ENCODE results near the gene SHC2. TPM values are rescaled to one million over a fixed set of nuclear protein-coding genes. Genes with fewer than 3 reads are reported as not detected.

SHC2 gene
- total and polyA plus RNA-seq, 12 donors: 1.2 to 196 (median 41.1) TPM

DNA sequence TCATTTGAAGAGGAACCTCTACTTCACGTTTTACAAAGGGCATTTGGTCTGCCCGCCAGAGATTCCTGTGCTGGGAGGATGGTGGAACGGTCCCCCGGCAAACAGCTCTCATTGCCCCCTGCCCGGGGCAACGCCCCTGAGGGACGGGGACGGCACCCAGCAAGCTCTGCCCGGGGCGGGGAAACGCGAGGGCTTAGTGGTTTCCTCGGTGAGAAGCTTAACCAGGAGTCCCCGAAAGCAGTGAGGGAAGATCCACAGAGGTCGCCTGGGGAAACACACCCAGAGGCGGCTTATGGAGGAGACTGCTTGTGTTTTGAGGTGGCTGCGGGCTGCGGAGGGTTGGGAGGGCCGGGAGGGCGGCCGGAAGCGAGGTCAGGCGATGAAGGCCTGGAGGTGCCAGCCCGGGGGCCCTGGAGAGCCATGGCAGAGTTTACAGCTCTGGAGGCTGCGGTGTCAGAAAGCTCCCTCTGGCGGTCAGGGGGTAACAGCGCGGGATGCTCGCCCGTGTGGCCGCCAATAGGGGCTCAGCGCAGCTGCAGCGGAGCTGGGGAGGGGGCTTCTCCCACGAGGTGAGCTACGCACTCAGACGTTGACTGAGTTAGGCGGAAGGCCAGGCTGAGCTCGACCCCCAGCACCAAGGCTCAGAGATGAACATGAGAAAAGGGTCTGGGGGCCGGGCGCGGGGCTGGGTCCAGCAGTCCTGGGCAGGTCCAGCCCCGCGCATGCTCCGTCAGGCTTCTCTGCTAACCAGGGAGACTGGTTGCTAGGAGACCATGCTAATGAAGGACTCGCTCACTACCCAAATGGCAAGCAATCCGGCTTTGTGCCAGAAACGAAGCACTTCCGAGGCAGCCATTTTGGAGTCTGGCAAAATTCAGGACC, 45.8 kb upstream of the SHC2 start:
- H3K4me3 ChIP-seq: peak overlapping the region in 2 of 4 donors; percentile 59 to 88
- peak overlapping the region; percentile 51 to 92 (median 89) for H3K27ac ChIP-seq
- TF ChIP-seq, protein P1, sequence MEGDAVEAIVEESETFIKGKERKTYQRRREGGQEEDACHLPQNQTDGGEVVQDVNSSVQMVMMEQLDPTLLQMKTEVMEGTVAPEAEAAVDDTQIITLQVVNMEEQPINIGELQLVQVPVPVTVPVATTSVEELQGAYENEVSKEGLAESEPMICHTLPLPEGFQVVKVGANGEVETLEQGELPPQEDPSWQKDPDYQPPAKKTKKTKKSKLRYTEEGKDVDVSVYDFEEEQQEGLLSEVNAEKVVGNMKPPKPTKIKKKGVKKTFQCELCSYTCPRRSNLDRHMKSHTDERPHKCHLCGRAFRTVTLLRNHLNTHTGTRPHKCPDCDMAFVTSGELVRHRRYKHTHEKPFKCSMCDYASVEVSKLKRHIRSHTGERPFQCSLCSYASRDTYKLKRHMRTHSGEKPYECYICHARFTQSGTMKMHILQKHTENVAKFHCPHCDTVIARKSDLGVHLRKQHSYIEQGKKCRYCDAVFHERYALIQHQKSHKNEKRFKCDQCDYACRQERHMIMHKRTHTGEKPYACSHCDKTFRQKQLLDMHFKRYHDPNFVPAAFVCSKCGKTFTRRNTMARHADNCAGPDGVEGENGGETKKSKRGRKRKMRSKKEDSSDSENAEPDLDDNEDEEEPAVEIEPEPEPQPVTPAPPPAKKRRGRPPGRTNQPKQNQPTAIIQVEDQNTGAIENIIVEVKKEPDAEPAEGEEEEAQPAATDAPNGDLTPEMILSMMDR (IDR thresholded peaks at IDR 0.05): peak; percentile 89 to 99 (median 97)
- TF ChIP-seq POLR2A (IDR thresholded peaks at IDR 0.05): no peak
- peaks cover 9 to 29% of the 10 kb centered on the region in 2 donors for H3K4me1 ChIP-seq (replicated peaks in 1 of 2)
- peak; percentile 98 to 100 (median 100) for DNase-seq
- WGBS, 4 donors: 3 to 5% (median 4%) methylated on average over 23 to 48 of the region's 48 CpGs
- no peaks in the 10 kb centered on the region for H3K9me3 ChIP-seq (replicated peaks in 1 of 3)
- H3K36me3 ChIP-seq (replicated peaks in 1 of 2): no peaks in the 10 kb centered on the region
- intact Hi-C loops (cut with DNase I): no loop called here
- no peaks in the 10 kb centered on the region for H3K27me3 ChIP-seq

DNA sequence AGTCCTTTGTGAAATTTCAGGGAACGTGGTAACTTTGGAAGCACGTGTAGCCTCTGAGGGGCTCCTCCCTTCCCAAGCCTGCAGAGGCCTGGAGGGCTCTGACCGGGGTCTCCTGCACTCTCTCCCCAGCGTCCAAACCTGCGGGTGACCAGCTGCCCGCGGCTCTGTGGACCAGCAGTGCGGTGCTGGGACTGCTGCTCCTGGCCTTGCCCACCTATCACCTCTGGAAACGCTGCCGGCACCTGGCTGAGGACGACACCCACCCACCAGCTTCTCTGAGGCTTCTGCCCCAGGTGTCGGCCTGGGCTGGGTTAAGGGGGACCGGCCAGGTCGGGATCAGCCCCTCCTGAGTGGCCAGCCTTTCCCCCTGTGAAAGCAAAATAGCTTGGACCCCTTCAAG, 43.8 kb upstream of the SHC2 start:
- 86 to 100% (median 90%) methylated on average over 2 to 14 of the region's 14 CpGs for WGBS, 4 donors
- no peaks in the 10 kb centered on the region for H3K36me3 ChIP-seq (replicated peaks in 1 of 2)
- DNase-seq: peak in 1 of 7 donors; percentile 21

DNA sequence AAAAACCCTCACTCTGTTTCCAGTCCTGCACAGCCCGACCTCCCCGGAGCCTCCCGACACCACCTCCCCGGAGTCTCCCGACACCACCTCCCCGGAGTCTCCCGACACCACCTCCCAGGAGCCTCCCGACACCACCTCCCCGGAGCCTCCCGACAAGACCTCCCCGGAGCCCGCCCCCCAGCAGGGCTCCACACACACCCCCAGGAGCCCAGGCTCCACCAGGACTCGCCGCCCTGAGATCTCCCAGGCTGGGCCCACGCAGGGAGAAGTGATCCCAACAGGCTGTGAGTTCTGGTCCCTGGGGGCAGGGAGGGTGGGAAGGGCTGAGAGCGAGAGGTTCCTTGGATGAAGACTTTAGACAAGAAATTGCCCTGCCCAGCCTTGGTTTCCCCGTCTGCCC, 40.8 kb upstream of the SHC2 start:
- no peak for TF ChIP-seq POLR2A (IDR thresholded peaks at IDR 0.05)
- TF ChIP-seq, protein P1 (IDR thresholded peaks at IDR 0.05): no peak
- DNase-seq: no peak
- intact Hi-C loops (cut with DNase I): no loop called here
- no peak overlapping the region for H3K27ac ChIP-seq
- peaks cover 3 to 12% of the 10 kb centered on the region in 2 donors for H3K4me1 ChIP-seq (replicated peaks in 1 of 2)
- no peaks in the 10 kb centered on the region for H3K36me3 ChIP-seq (replicated peaks in 1 of 2)
- no peak overlapping the region for H3K4me3 ChIP-seq
- H3K9me3 ChIP-seq (replicated peaks in 1 of 3): no peaks in the 10 kb centered on the region
- 75 to 83% (median 80%) methylated on average over 13 to 17 of the region's 17 CpGs for WGBS, 4 donors
- H3K27me3 ChIP-seq: peaks cover 14% of the 10 kb centered on the region

More for the DNA sequence above, 43.8 kb upstream of the SHC2 start:
- Histone ChIP-seq H3K27me3 (no peaks in the 10 kb centered on the region), H3K4me1 (replicated peaks in 1 of 2) (peaks cover 9 to 17% of the 10 kb centered on the region in 2 donors), H3K4me3 (no peak overlapping the region), H3K27ac (no peak overlapping the region), H3K9me3 (replicated peaks in 1 of 3) (no peaks in the 10 kb centered on the region)
- TF ChIP-seq, protein P1 (IDR thresholded peaks at IDR 0.05): no peak
- intact Hi-C loops (cut with DNase I): no loop called here

DNA sequence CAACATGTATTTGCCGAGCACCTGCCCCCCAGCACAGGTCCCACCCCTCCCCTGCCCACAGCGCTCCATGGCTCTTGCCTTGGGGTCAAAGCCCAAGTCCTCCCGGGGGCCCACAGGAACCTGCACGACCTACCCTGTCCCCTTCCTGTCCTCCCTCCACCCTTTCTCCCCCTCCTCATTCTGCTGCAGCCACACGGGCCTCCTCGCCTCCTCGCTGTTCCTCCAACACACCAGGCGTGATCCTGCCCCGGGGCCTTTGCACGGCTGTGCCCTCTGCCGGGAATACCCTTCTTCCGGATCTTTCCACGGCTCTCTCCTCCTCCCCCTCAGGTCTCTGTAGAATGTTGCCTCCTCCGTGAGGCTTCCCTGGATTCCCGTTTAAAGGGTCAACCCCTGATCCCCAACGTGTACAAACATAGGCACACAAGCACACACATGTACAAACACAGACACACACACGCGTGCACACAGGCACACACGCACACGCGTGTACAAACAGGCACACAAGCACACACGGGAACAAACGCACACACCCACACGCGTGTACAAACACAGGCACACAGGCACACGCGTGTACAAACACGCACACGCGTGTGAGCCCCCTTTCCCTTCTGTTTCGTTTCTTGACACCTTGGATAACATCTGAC, 38.3 kb upstream of the SHC2 start:
- TF ChIP-seq, protein P1 (IDR thresholded peaks at IDR 0.05): no peak
- no peak for TF ChIP-seq POLR2A (IDR thresholded peaks at IDR 0.05)
- Histone ChIP-seq H3K4me1 (replicated peaks in 1 of 2) (peaks cover 2 to 9% of the 10 kb centered on the region in 2 donors), H3K36me3 (replicated peaks in 1 of 2) (no peaks in the 10 kb centered on the region), H3K9me3 (replicated peaks in 1 of 3) (no peaks in the 10 kb centered on the region), H3K4me3 (no peak overlapping the region), H3K27ac (no peak overlapping the region), H3K27me3 (peaks cover 19% of the 10 kb centered on the region)
- intact Hi-C loops (cut with DNase I): loop anchor here in 1 of 2 donors (10.0 kb wide), 1 partner anchor 154 kb away; the partner anchor contains the start of gene MIER2
- 71 to 83% (median 75%) methylated on average over 30 to 31 of the region's 31 CpGs for WGBS, 4 donors
- DNase-seq: no peak

All from adrenal gland (tissue), 12 donors.